ENCODE data around the gene C20orf96. TPM values are rescaled to one million over a fixed set of nuclear protein-coding genes. Genes with fewer than 3 reads are reported as not detected.
A peak's percentile ranks its signal among the peaks of the same experiment; 100 is the strongest.

Gene C20orf96
- polyA plus RNA-seq, 1 donor from 2014 or later, result 10.9 TPM

- peak within 1 kb of the TSS; percentile 98 for H3K4me2 ChIP-seq (ENCODE audit: low read length)
- H4K20me1 ChIP-seq (ENCODE audit: insufficient read depth), result no peaks in the 10 kb centered on the region
- no peaks in the 10 kb centered on the region for H3K9me3 ChIP-seq (ENCODE audit: low read length)
- peak within 1 kb of the TSS; percentile 60 for H2AFZ ChIP-seq (ENCODE audit: low read depth, low read length)
- peak within 1 kb of the TSS; percentile 100 for H3K4me3 ChIP-seq (ENCODE audit: low read length)
- no peaks in the 10 kb centered on the region for H3K36me3 ChIP-seq (ENCODE audit: insufficient read depth, low read length)
- TF ChIP-seq REST (IDR thresholded peaks at IDR 0.05; ENCODE audit: borderline replicate concordance), result peak; percentile 85
- TF ChIP-seq POLR2AphosphoS5 (IDR thresholded peaks at IDR 0.05), result peak; percentile 84
- TF ChIP-seq MXI1 (conservative IDR thresholded peaks at IDR 0.05; ENCODE audit: poor library complexity, severe bottlenecking), result peak; percentile 56
- peak; percentile 98 for TF ChIP-seq TAF1 (IDR thresholded peaks at IDR 0.05; ENCODE audit: low read depth)
- TF ChIP-seq EZH2 (IDR thresholded peaks at IDR 0.05; ENCODE audit: borderline replicate concordance, insufficient read depth, low read length, poor library complexity, severe bottlenecking), result no peak
- peak; percentile 51 for TF ChIP-seq RAD21 (conservative IDR thresholded peaks at IDR 0.05)
- peak; percentile 44 for TF ChIP-seq CTCF (IDR thresholded peaks at IDR 0.05; ENCODE audit: poor library complexity, severe bottlenecking)
- TF ChIP-seq SMC3 (conservative IDR thresholded peaks at IDR 0.05; ENCODE audit: poor library complexity), result peak; percentile 62
- peak; percentile 10 for TF ChIP-seq EP300 (conservative IDR thresholded peaks at IDR 0.05; ENCODE audit: poor library complexity, severe bottlenecking)
- H3K27ac ChIP-seq (ENCODE audit: low read length), result peak within 1 kb of the TSS; percentile 86
- peaks cover 37% of the 10 kb centered on the region for H3K79me2 ChIP-seq (replicated peaks; ENCODE audit: insufficient read depth, low read length)
- H3K9ac ChIP-seq (ENCODE audit: low read length), result peak within 1 kb of the TSS; percentile 89
- no peaks in the 10 kb centered on the region for H3K27me3 ChIP-seq (ENCODE audit: insufficient read depth, low read depth, low read length)
- H3K9me2 ChIP-seq (ENCODE audit: insufficient read depth, low read length), result no peaks in the 10 kb centered on the region
- H3F3A ChIP-seq (ENCODE audit: insufficient read depth, low read length, poor library complexity, severe bottlenecking), result peaks cover 3% of the 10 kb centered on the region
Measured at GRCh38 chr20:297098-297924, 6.8 kb upstream of the C20orf96 start, which contains the start of gene ZCCHC3. Gene ZCCHC3 (plus strand): TSS chr20:297570. CDS start chr20:297587, 17 bp downstream.

- H3K4me3 ChIP-seq (ENCODE audit: low read length), result no peak overlapping the region
Measured at GRCh38 chr20:295804-296203, 5.3 kb upstream of the C20orf96 start.

More at GRCh38 chr20:295804-296203, 5.3 kb upstream of the C20orf96 start:
- H3K4me2 ChIP-seq (ENCODE audit: low read length), result no peak overlapping the region
- H3K9me2 ChIP-seq (ENCODE audit: insufficient read depth, low read length), result no peaks in the 10 kb centered on the region
- no peak overlapping the region for H3K9ac ChIP-seq (ENCODE audit: low read length)
- H3K9me3 ChIP-seq (ENCODE audit: low read length), result no peaks in the 10 kb centered on the region
- no peaks in the 10 kb centered on the region for H4K20me1 ChIP-seq (ENCODE audit: insufficient read depth)
- no peak overlapping the region for H3K27ac ChIP-seq (ENCODE audit: low read length)
- H3K79me2 ChIP-seq (replicated peaks; ENCODE audit: insufficient read depth, low read length), result peaks cover 37% of the 10 kb centered on the region
- no peaks in the 10 kb centered on the region for H3K27me3 ChIP-seq (ENCODE audit: insufficient read depth, low read depth, low read length)
- TF ChIP-seq MXI1 (conservative IDR thresholded peaks at IDR 0.05; ENCODE audit: poor library complexity, severe bottlenecking), result no peak
- no peak for TF ChIP-seq EZH2 (IDR thresholded peaks at IDR 0.05; ENCODE audit: borderline replicate concordance, insufficient read depth, low read length, poor library complexity, severe bottlenecking)
- TF ChIP-seq EP300 (conservative IDR thresholded peaks at IDR 0.05; ENCODE audit: poor library complexity, severe bottlenecking), result no peak
- no peak for TF ChIP-seq POLR2AphosphoS5 (IDR thresholded peaks at IDR 0.05)
- TF ChIP-seq SMC3 (conservative IDR thresholded peaks at IDR 0.05; ENCODE audit: poor library complexity), result no peak
- no peak for TF ChIP-seq TAF1 (IDR thresholded peaks at IDR 0.05; ENCODE audit: low read depth)
- TF ChIP-seq REST (IDR thresholded peaks at IDR 0.05; ENCODE audit: borderline replicate concordance), result no peak
- TF ChIP-seq RAD21 (conservative IDR thresholded peaks at IDR 0.05), result no peak
- TF ChIP-seq CTCF (IDR thresholded peaks at IDR 0.05; ENCODE audit: poor library complexity, severe bottlenecking), result no peak
- no peak overlapping the region for H2AFZ ChIP-seq (ENCODE audit: low read depth, low read length)
- no peaks in the 10 kb centered on the region for H3K36me3 ChIP-seq (ENCODE audit: insufficient read depth, low read length)
- H3F3A ChIP-seq (ENCODE audit: insufficient read depth, low read length, poor library complexity, severe bottlenecking), result peaks cover 3% of the 10 kb centered on the region

All from neural cell (in vitro differentiated cells).